Caki2 (cell line): ENCODE data around the gene PIK3CG. TPM values are rescaled to one million over a fixed set of nuclear protein-coding genes. Genes with fewer than 3 reads are reported as not detected.
"Not testable (repeated sequence)": the region's sequence is repeated elsewhere in the genome, so short reads cannot be mapped to it uniquely, and the experiment has no call there.

Experiments
- DNase-seq: peaks from one replicate; pipeline ENCODE4 v3.0.0-alpha.2; 2015; ENCODE audit warnings: low read depth
- in situ Hi-C: cut with HindIII; loops from 2 replicates; pipeline ENCODE4 v1.10.0; 2016; ENCODE audit warnings: low sequenced_read_pairs, low pct_unique_long_range_greater_than_20kb, mixed read lengths
- total RNA-seq: library from RNA; depleted of rRNA; stranded (reverse); fragments of >200 nt; shearing (Covaris generic); gene quantifications from 2 replicates; pipeline ENCODE4 v1.2.3, GENCODE V29; 2014; ENCODE audit warnings: low replicate concordance

The PIK3CG gene
- total RNA-seq, 1 experiment from 2014 or later = not detected

DNA sequence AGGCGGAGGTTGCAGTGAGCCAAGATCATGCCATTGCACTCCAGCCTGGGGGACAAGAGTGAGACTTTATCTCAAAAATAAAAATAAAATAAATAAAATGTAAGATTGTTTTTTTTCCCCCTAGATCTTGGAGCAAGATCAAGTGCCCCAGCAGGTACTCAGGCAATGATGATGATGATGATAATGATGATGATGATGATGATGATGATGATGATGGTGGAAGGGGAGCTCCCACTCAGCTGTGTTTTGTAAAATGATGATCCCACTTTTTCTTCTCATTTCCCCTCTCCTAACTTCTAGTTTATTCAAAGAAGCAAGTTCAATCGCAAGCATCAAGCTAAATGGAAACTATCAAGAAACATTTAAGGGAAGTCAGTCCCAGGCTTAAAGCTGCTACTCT, 50.3 kb downstream of the PIK3CG start:
- DNase-seq = no peak
- in situ Hi-C loops = no loop called here

DNA sequence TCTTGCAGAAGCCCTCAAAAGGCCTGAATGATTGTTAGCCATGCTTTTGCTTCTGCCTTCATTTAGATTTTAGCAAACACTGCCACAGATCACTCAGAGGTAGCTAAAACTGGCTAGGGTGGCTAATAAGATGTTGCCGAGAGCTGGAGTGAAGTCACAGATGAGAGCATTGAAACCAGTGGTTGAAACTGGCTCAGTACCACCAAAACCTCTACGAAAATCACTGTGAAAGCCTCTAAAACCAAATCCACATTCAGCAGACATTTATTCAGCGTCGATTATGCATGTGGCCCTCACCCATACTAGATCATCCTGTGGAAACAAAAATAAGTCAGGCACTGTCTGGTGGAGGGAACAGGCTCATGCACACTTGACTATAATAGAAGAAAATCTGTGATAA, 50.8 kb downstream of the PIK3CG start:
- in situ Hi-C loops = no loop called here
- DNase-seq = no peak

DNA sequence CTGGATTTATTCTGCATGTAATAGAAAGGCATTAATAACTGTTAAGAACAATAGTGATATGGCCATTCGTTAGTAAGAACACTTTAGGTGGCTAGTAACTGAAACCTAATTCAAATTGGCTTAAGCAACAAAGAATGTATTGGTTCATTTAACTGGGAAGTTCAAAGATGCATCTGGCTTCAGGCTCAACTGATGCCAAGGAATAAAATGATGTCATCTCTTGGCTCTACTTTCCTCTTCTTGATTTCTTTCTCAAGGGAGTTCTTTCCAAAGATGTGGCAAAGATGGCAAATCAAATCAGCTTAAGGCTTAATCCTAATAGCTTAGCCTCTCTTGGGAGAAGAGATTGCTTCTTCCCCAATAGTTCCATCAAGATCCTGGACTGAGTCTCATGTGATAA, 51.6 kb downstream of the PIK3CG start:
- DNase-seq = no peak
- in situ Hi-C loops = no loop called here

DNA sequence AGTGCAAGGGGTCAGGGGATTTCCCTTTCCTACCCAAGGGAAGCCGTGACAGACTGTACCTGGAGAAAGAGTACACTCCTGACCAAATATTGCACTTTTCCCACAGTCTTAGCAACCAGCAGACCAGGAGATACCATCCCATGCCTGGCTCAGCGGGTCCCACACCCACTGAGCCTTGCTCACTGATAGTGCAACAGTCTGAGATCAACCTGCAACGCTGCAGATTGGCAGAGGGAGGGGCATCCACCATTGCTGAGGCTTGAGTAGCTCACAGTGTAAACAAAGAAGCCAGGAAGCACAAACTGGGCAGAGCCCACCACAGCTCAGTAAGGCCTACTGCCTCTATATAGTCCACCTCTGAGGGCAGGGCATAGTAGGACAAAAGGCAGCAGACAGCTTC, 53.9 kb downstream of the PIK3CG start:
- no peak for DNase-seq
- in situ Hi-C loops = no loop called here

DNA sequence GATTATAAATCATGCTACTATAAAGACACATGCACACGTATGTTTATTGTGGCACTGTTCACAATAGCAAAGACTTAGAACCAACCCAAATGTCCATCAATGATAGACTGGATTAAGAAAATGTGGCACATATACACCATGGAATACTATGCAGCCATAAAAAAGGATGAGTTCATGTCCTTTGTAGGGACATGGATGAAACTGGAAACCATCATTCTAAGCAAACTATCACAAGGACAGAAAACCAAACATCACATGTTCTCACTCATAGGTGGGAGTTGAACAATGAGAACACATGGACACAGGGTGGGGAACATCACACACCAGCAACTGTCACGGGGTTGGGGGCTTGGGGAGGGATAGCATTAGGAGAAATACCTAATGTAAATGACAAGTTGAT, 59.4 kb downstream of the PIK3CG start:
- in situ Hi-C loops, DNase-seq: not testable (repeated sequence)

DNA sequence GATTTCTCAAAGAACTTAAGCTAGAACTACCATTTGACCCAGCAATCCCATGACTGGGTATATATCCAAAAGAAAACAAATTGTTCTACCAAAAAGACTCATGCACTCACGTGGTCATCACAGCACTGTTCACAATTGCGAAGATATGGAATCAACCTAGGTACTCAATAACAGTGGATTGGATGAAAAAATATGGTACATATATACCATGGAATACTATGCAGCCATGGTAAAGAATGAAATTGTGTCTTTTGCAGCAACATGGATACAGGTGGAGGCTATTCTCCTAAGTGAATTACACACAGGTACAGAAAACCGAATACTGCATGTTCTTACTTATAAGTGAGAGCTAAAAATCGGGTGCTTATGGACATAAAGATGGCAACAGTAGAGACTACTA, 61.8 kb downstream of the PIK3CG start:
- no peak for DNase-seq
- in situ Hi-C loops = no loop called here

DNA sequence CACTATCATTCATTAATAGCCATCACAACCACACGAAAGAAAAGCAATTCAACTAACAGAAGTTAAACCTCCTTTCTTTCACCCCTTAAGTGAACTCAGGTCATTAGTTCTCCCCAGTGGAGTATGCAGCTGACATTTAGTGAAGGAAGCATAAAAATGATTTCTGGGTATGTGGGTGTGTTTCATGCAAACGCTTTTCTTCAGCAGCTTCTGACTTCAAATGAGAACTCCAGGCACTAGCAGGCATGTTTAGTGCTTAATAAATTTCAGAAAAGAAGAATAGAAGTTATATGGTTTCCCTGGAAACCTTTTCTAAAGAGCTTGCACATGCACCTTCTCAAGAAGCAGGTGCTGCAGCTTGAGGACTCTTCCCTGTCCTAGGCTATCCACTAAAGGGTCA, 62.5 kb downstream of the PIK3CG start:
- no peak for DNase-seq
- in situ Hi-C loops = no loop called here

DNA sequence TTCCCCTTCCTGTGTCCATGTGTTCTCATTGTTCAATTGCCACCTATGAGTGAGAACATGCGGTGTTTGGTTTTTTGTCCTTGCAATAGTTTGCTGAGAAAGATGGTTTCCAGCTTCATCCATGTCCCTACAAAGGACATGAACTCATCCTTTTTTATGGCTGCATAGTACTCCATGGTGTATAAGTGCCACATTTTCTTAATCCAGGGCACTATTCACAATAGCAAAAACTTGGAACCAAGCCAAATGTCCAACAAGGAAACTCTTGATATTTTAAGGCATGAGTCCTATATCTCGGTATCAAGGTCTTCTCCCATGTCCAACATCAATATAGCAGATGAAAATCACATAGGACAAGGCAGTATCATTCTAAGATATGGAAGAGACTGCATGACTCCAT, 64.5 kb downstream of the PIK3CG start:
- in situ Hi-C loops, DNase-seq: not testable (repeated sequence)

DNA sequence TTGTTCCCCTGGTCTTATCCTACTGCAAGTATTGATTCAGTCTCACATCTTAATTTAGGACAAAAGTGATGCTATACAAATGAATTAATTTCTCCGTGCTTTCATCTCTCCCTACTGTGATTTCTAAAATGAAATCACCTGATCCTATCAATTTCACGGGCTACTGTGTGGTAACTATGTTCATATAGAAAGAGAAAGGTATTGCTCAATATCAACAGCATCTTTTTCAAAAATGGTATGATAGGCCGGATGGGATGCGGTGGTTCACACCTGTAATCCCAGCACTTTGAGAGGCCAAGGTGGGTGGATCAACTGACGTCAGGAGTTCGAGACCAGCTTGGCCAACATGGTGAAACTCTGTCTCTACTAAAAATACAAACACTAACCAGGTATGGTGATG, 71.2 kb downstream of the PIK3CG start:
- no peak for DNase-seq
- in situ Hi-C loops = no loop called here

DNA sequence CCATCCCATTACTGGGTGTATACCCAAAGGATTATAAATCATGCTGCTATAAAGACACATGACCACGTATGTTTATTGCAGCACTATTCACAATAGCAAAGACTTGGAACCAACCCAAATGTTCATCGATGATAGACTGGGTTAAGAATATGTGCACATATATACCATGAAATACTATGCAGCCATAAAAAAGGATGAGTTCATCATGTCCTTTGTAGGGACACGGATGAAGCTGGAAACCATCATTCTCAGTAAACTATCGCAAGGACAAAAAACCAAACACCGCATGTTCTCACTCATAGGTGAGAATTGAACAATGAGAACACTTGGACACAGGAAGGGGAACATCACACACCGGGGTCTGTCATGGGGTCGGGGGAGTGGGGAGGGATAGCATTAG, 73.0 kb downstream of the PIK3CG start:
- DNase-seq, in situ Hi-C loops: not testable (repeated sequence)

DNA sequence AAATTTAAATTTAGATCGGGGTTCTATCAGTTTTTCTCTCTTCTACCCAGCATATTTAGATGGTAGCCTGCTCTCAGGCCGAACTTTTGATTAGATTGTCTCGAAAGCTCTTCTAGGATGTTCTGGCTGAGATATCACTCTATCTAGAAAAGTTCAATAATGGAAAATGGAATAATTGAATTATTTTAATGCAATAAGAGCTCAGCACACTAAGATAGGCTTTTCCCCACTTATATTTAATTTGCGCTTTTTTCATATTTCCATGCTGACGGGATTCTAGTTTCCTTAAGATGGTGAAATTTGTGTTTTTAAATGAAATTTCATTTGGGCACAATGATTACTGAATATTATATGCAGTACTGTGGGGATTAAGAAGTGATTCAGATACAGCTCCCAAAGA, 73.7 kb downstream of the PIK3CG start:
- no peak for DNase-seq
- in situ Hi-C loops = no loop called here

DNA sequence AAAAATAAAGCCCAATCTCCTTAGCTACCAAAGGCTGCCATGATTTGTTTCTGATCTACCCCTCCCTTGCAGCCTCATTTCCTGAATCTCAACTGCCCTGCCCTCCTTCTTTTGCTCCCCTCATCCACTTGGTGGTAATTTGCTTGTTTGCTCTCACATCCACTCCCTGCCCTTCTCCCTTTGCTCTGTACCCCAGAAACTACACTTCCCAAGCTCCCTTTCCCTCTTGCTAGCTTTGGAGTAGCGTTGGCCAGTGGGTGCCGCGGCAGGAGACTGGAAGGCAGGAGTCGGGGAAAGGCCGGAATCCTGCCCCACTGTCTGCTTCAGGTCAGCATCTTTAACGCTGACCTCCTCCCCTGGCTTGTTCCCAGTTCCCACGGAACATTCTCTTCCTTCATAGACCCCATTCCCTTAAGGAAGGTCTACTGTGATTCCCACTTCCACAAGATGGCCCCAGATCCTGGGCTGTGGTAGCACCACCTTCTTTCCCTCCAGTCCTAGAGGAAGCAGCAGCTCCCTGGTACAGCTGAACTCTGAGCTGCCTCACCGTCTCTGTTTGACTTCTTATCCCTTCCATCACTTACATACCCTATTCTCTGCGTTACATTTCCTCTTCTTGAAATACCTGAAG, 79.1 kb downstream of the PIK3CG start:
- in situ Hi-C loops = no loop called here
- no peak for DNase-seq

DNA sequence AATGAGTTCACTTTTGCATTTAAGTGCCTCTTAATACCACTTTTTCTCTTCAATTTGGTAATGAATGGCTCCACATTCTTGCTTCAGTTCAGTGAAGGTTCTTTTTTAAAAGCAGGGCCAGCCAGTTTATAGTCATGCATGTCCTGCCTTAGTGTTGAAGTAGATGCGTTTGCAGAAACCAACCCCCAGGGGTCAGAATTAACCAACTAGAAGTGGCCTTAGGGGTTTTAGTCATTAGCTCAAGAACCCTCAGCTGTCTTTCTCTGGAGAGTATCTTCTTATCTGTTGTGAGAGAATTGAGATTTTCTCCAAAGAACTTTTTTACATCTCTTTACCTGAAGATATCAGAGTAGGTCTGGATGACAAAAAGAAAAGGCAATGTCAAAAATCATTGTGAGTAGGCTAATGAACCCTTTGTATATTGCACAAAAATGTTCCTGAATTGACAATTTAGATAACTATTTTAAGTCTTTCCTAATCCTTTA, 82.2 kb downstream of the PIK3CG start:
- in situ Hi-C loops = no loop called here
- peak; percentile 47 for DNase-seq

DNA sequence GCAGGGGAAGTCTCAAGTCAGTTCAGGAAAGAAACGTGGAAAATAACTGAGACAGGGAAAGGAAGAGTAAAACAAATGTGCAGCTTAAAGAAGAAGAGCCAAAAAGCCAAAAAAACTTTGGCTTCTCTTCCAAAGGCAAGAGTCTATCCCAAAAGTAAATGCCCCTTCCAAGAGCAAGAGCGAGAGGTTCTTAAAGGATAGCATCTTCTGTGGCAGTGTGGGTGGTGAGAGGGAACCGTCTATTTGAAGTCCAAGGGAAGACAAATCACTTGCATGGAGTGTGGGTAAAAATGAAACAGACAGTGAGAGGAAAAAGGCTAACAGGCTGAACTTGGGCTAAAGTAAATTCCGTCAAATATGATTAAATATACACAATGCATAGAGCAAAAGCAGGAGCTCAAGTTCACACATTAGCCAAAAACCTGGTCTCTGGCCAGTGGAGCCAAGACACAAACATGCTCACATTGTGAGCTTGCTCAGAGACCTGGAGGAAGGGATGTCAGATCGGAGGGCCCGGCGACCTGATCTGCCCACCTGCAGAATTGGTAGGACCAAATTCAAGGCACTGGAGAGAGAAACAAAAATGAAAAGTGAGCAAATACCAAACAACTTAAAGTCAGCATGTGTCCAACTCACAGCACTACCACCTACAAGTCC, 87.0 kb downstream of the PIK3CG start:
- in situ Hi-C loops = no loop called here
- DNase-seq = no peak

DNA sequence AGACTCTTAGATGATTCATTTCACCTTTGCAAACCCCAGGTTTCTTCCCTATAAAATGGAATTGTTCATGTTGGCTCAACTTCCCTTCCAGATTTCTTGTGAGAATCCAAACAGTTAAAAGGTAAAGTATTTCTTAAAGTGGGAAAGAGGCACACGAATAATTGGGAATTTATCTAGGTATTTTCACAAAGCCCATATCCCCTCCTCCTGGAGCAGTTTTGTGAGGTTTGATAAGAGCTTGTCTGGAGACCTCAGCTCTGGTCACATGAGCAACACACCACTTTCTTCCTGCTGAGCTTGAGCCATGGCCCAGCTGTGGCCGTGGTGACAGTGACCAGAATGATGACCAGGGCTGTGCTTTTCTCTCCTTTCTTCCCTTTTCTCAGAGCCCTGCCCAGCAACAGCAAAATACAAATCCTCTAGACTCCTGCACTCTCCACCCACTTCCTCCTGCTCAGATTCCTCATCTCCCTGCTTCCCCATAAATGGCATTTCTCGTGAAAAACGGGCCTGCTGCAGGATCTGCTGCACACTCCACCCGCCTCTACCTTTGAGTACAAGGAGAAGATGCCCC, 87.7 kb downstream of the PIK3CG start:
- no peak for DNase-seq

DNA sequence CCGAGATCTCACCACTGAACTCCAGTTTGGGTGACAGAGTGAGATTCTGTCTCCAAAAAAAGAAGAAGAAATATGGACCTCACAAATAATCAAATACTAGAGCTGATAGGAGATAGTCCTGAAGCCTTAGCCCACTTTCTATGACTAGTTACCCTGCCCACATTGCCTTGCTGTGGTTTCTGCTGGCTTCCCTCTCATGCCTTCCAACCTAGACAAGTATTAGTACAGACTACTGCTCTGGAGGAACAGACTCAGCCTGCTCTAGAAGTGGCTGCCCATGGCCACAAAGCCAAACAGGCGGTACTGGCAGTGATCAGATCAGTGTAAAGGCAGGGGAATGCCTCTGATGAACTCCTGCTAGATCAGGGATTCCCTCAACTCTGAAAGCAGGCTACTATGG, 89.8 kb downstream of the PIK3CG start:
- DNase-seq = no peak
- in situ Hi-C loops = no loop called here

More for the DNA sequence above, 87.7 kb downstream of the PIK3CG start:
- in situ Hi-C loops = no loop called here

DNA sequence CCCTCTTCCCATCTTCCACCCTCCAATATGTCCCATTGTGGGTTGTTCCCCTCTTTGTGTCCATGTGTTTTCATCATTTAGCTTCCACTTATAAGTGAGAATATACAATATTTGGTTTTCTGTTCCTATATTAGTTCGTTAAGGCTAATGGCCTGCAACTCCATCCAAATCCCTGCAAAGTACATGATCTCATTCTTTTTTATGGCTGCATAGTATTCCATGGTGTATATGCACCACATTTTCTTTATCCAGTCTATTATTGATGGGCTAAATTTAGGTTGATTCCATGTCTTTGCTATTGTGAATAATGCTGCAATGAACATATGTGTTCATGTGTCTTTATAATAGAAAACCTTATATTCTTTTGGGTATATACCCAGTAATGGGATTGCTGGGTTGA, 90.8 kb downstream of the PIK3CG start:
- in situ Hi-C loops, DNase-seq: not testable (repeated sequence)
